Measurements from ENCODE around the gene ACTL8. TPM values are rescaled to one million over a fixed set of nuclear protein-coding genes. Genes with fewer than 3 reads are reported as not detected.

Gene ACTL8
- total and polyA plus RNA-seq, 2 of the 4 experiments (the other 2 are of a cell fraction) = under 0.01 to 0.07 TPM

GRCh38 chr1:17857996-17858395, 102.9 kb downstream of the ACTL8 start:
- DNase-seq = peak; percentile 42
- H2BK15ac ChIP-seq (ENCODE audit: low read depth, low read length) = no peak overlapping the region
- no peak overlapping the region for H3K14ac ChIP-seq (replicated peaks; ENCODE audit: low read depth, low read length)
- H3K4me1 ChIP-seq (ENCODE audit: control insufficient read depth, insufficient read depth, low read length) = peaks cover 4% of the 10 kb centered on the region
- ChIA-PET POLR2A (ENCODE audit: unreplicated experiment) (no interaction called here), CTCF (no interaction called here)
- no peak overlapping the region for H3K9ac ChIP-seq (ENCODE audit: low read depth, low read length)
- no peak overlapping the region for H3K27ac ChIP-seq (ENCODE audit: insufficient read depth, low read length)
- ATAC-seq (ENCODE audit: low read depth) = peak; percentile 40
- H4K5ac ChIP-seq (ENCODE audit: low read depth, low read length) = no peak overlapping the region
- no peak overlapping the region for H2BK120ac ChIP-seq (ENCODE audit: low read depth, low read length)
- dilution Hi-C loops (cut with HindIII; ENCODE audit: low sequenced_read_pairs, unreplicated experiment) = no loop called here
- no peak overlapping the region for H2AK9ac ChIP-seq (replicated peaks; ENCODE audit: low read depth, low read length, poor library complexity)
- H2AK5ac ChIP-seq (ENCODE audit: low read depth, low read length) = no peak overlapping the region
- intact Hi-C loops (cut with micrococcal nuclease) = no loop called here
- H2BK20ac ChIP-seq (ENCODE audit: low read depth, low read length) = no peak overlapping the region
- no peak overlapping the region for H3K4me2 ChIP-seq (ENCODE audit: low read depth, low read length)
- WGBS, 2 experiments (ENCODE audit: extremely low coverage in 2 of 2, insufficient read length in 1 of 2) = 38% methylated on average over 3 of the region's 5 CpGs; no CpG with 5 or more reads in 1 of the 2 experiments
- no peak overlapping the region for H3K4ac ChIP-seq (ENCODE audit: low read depth, low read length)
- H3K79me1 ChIP-seq (ENCODE audit: low read depth in 1 of 2, low read length in 2 of 2) = no peaks in the 10 kb centered on the region
- no peaks in the 10 kb centered on the region for H3K9me3 ChIP-seq (ENCODE audit: control insufficient read depth, insufficient read depth, low read length)
- no peaks in the 10 kb centered on the region for H3K36me3 ChIP-seq (ENCODE audit: control insufficient read depth, insufficient read depth, low read length)
- H3K9me1 ChIP-seq (ENCODE audit: insufficient read depth, low read length) = no peaks in the 10 kb centered on the region
- no peak overlapping the region for H3K4me3 ChIP-seq (ENCODE audit: insufficient read depth, low read depth, low read length)
- H2AFZ ChIP-seq (replicated peaks; ENCODE audit: low read length, poor library complexity) = no peak overlapping the region
- in situ Hi-C loops (cut with MboI; ENCODE audit: low sequenced_read_pairs) = no loop called here
- no peak overlapping the region for H3K23ac ChIP-seq (ENCODE audit: low read depth, low read length)
- no peaks in the 10 kb centered on the region for H4K20me1 ChIP-seq (ENCODE audit: insufficient read depth, low read length)
- peaks cover 4% of the 10 kb centered on the region; the same call in 1 of the 2 replicates for H3K27me3 ChIP-seq (ENCODE audit: control insufficient read depth, insufficient read depth, low read length)
- H3K18ac ChIP-seq (ENCODE audit: low read depth, low read length) = no peak overlapping the region
- no peak for TF ChIP-seq NFE2L2 (IDR thresholded peaks at IDR 0.05; ENCODE audit: low read depth, low read length)
- TF ChIP-seq CEBPB (IDR thresholded peaks at IDR 0.05; ENCODE audit: low read depth, low read length) = no peak
- TF ChIP-seq USF2 (IDR thresholded peaks at IDR 0.05; ENCODE audit: low read depth, low read length) = no peak
- TF ChIP-seq MAZ (IDR thresholded peaks at IDR 0.05; ENCODE audit: borderline replicate concordance, low read depth, low read length) = no peak
- TF ChIP-seq RFX5 (IDR thresholded peaks at IDR 0.05; ENCODE audit: low read depth, low read length) = no peak
- TF ChIP-seq, protein P1, sequence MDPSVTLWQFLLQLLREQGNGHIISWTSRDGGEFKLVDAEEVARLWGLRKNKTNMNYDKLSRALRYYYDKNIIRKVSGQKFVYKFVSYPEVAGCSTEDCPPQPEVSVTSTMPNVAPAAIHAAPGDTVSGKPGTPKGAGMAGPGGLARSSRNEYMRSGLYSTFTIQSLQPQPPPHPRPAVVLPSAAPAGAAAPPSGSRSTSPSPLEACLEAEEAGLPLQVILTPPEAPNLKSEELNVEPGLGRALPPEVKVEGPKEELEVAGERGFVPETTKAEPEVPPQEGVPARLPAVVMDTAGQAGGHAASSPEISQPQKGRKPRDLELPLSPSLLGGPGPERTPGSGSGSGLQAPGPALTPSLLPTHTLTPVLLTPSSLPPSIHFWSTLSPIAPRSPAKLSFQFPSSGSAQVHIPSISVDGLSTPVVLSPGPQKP (IDR thresholded peaks at IDR 0.05; ENCODE audit: borderline replicate concordance, low read depth, low read length) = no peak
- TF ChIP-seq BHLHE40 (IDR thresholded peaks at IDR 0.05; ENCODE audit: low read depth, low read length) = no peak
- no peak for TF ChIP-seq CHD1 (IDR thresholded peaks at IDR 0.05; ENCODE audit: low read depth, low read length)
- TF ChIP-seq MXI1 (IDR thresholded peaks at IDR 0.05; ENCODE audit: borderline replicate concordance, low read depth, low read length) = no peak
- BruUV-seq (replicated peaks) = no TSS peak
- H4K91ac ChIP-seq (ENCODE audit: insufficient read depth, low read depth, low read length) = no peak overlapping the region
- H4K8ac ChIP-seq (ENCODE audit: low read depth in 2 of 2, low read length in 2 of 2) = no peak overlapping the region
- H3K56ac ChIP-seq (ENCODE audit: extremely low read depth, insufficient read depth, low read length) = no peak overlapping the region
- H2BK5ac ChIP-seq (ENCODE audit: low read depth, low read length, poor library complexity, severe bottlenecking) = no peak overlapping the region

Data from IMR-90 (cell line).